ENCODE results near the gene CCDC86. TPM values are rescaled to one million over a fixed set of nuclear protein-coding genes. Genes with fewer than 3 reads are reported as not detected.
"Not testable (repeated sequence)": the region's sequence is repeated elsewhere in the genome, so short reads cannot be mapped to it uniquely, and the experiment has no call there.

The CCDC86 gene
- total and polyA plus RNA-seq, 7 experiments from 2014 or later, result 9.1 to 26.2 (median 12.4) TPM

GRCh38 chr11:60816590-60817157 is 25.2 kb upstream of the CCDC86 start:
- Mint-ChIP-seq H3K27me3 (no peaks in the 10 kb centered on the region), H3K36me3 (no peaks in the 10 kb centered on the region), H3K4me1 (peaks cover 0 to 2% (median 0%) of the 10 kb centered on the region in 7 donors), H3K9me3 (peaks cover 0 to 18% (median 12%) of the 10 kb centered on the region in 11 donors), H3K27ac (no peak overlapping the region), H3K4me3 (no peak overlapping the region)
- Histone ChIP-seq H3K9me3 (ENCODE audit: control insufficient read depth in 2 of 3, low read length in 3 of 3) (peaks cover 0 to 13% (median 3%) of the 10 kb centered on the region in 3 experiments), H3K27me3 (ENCODE audit: control insufficient read depth in 2 of 2, insufficient read depth in 2 of 2, low read length in 2 of 2) (no peaks in the 10 kb centered on the region), H3K27ac (ENCODE audit: low read depth, low read length) (no peak overlapping the region), H3K4me3 (ENCODE audit: low read length) (no peak overlapping the region), H3K36me3 (ENCODE audit: control insufficient read depth in 2 of 3, insufficient read depth in 3 of 3, low read length in 3 of 3) (no peaks in the 10 kb centered on the region), H3K4me1 (ENCODE audit: control insufficient read depth in 2 of 2, insufficient read depth in 2 of 2, low read length in 2 of 2) (no peaks in the 10 kb centered on the region)
- DNase-seq, result no peak
- no peak for ATAC-seq
- ChIA-PET POLR2A (no interaction called here), CTCF (no interaction called here)
- intact Hi-C loops (cut with micrococcal nuclease), result no loop called here

- no peaks in the 10 kb centered on the region for H3K27me3 ChIP-seq (ENCODE audit: control insufficient read depth in 2 of 2, insufficient read depth in 2 of 2, low read length in 2 of 2)
- POLR2A ChIA-PET, result no interaction called here
- Mint-ChIP-seq H3K4me3 (no peak overlapping the region), H3K4me1 (peaks cover 0 to 2% (median 0%) of the 10 kb centered on the region in 7 donors), H3K9me3 (peaks cover 0 to 18% (median 12%) of the 10 kb centered on the region in 11 donors), H3K27ac (no peak overlapping the region), H3K27me3 (peaks cover 0 to 4% (median 0%) of the 10 kb centered on the region in 5 donors), H3K36me3 (no peaks in the 10 kb centered on the region)
- no peak for DNase-seq
- peaks cover 0 to 13% (median 3%) of the 10 kb centered on the region in 3 experiments for H3K9me3 ChIP-seq (ENCODE audit: control insufficient read depth in 2 of 3, low read length in 3 of 3)
- no peak overlapping the region for H3K27ac ChIP-seq (ENCODE audit: low read depth, low read length)
- CTCF ChIA-PET, result no interaction called here
- intact Hi-C loops (cut with micrococcal nuclease), result no loop called here
- no peak for ATAC-seq
- H3K36me3 ChIP-seq (ENCODE audit: control insufficient read depth in 2 of 3, insufficient read depth in 3 of 3, low read length in 3 of 3), result no peaks in the 10 kb centered on the region
- no peaks in the 10 kb centered on the region for H3K4me1 ChIP-seq (ENCODE audit: control insufficient read depth in 2 of 2, insufficient read depth in 2 of 2, low read length in 2 of 2)
- H3K4me3 ChIP-seq (ENCODE audit: low read length), result no peak overlapping the region
These were observed 23.9 kb upstream of the CCDC86 start for GRCh38 chr11:60818057-60818456.

- Histone ChIP-seq H3K36me3 (ENCODE audit: control insufficient read depth in 2 of 3, insufficient read depth in 3 of 3, low read length in 3 of 3) (no peaks in the 10 kb centered on the region), H3K9me3 (ENCODE audit: control insufficient read depth in 2 of 3, low read length in 3 of 3) (peaks cover 0 to 5% (median 0%) of the 10 kb centered on the region in 3 experiments), H3K27ac (ENCODE audit: low read depth, low read length) (no peak overlapping the region), H3K27me3 (ENCODE audit: control insufficient read depth in 2 of 2, insufficient read depth in 2 of 2, low read length in 2 of 2) (no peaks in the 10 kb centered on the region), H3K4me1 (ENCODE audit: control insufficient read depth in 2 of 2, insufficient read depth in 2 of 2, low read length in 2 of 2) (no peaks in the 10 kb centered on the region), H3K4me3 (ENCODE audit: low read length) (no peak overlapping the region)
- Mint-ChIP-seq H3K27me3 (peaks cover 0 to 6% (median 0%) of the 10 kb centered on the region in 5 donors), H3K4me1 (no peaks in the 10 kb centered on the region), H3K36me3 (no peaks in the 10 kb centered on the region), H3K27ac (no peak overlapping the region), H3K9me3 (peaks cover 0 to 7% (median 4%) of the 10 kb centered on the region in 11 donors), H3K4me3 (no peak overlapping the region)
- POLR2A ChIA-PET, result no interaction called here
- intact Hi-C loops (cut with micrococcal nuclease), result no loop called here
- CTCF ChIA-PET, result no interaction called here
- DNase-seq (peak in 1 of 9 donors; percentile 7), ATAC-seq (no peak)
These were observed 19.9 kb upstream of the CCDC86 start for GRCh38 chr11:60821827-60822599.

- DNase-seq; CTCF ChIA-PET; intact Hi-C loops (cut with micrococcal nuclease); H3K27me3 Mint-ChIP-seq; H3K27ac ChIP-seq (ENCODE audit: low read depth, low read length); H3K9me3 Mint-ChIP-seq; H3K36me3 ChIP-seq (ENCODE audit: control insufficient read depth in 2 of 3, insufficient read depth in 3 of 3, low read length in 3 of 3); H3K4me1 ChIP-seq (ENCODE audit: control insufficient read depth in 2 of 2, insufficient read depth in 2 of 2, low read length in 2 of 2); H3K4me3 ChIP-seq (ENCODE audit: low read length); H3K36me3 Mint-ChIP-seq; H3K4me3 Mint-ChIP-seq; ATAC-seq; H3K9me3 ChIP-seq (ENCODE audit: control insufficient read depth in 2 of 3, low read length in 3 of 3); H3K4me1 Mint-ChIP-seq; H3K27ac Mint-ChIP-seq; H3K27me3 ChIP-seq (ENCODE audit: control insufficient read depth in 2 of 2, insufficient read depth in 2 of 2, low read length in 2 of 2): not testable (repeated sequence)
- POLR2A ChIA-PET, result interaction anchor here (0.5 kb wide), 1 partner anchor 22 kb away, joined by 3 read pairs; no protein-coding TSS in a partner anchor
These were observed 18.1 kb upstream of the CCDC86 start for GRCh38 chr11:60823745-60824306.

- no peak overlapping the region for H3K4me3 Mint-ChIP-seq
- no peaks in the 10 kb centered on the region for H3K9me3 ChIP-seq (ENCODE audit: control insufficient read depth in 2 of 3, low read length in 3 of 3)
- DNase-seq (no peak), ATAC-seq (no peak)
- no peaks in the 10 kb centered on the region for H3K36me3 ChIP-seq (ENCODE audit: control insufficient read depth in 2 of 3, insufficient read depth in 3 of 3, low read length in 3 of 3)
- POLR2A ChIA-PET, result no interaction called here
- no peaks in the 10 kb centered on the region for H3K4me1 Mint-ChIP-seq
- no peak overlapping the region for H3K27ac ChIP-seq (ENCODE audit: low read depth, low read length)
- H3K27me3 Mint-ChIP-seq, result peaks cover 0 to 6% (median 0%) of the 10 kb centered on the region in 5 donors
- no peaks in the 10 kb centered on the region for H3K36me3 Mint-ChIP-seq
- CTCF ChIA-PET, result no interaction called here
- H3K9me3 Mint-ChIP-seq, result no peaks in the 10 kb centered on the region
- no peak overlapping the region for H3K27ac Mint-ChIP-seq
- H3K27me3 ChIP-seq (ENCODE audit: control insufficient read depth in 2 of 2, insufficient read depth in 2 of 2, low read length in 2 of 2), result no peaks in the 10 kb centered on the region
- intact Hi-C loops (cut with micrococcal nuclease), result no loop called here
- no peak overlapping the region for H3K4me3 ChIP-seq (ENCODE audit: low read length)
- no peaks in the 10 kb centered on the region for H3K4me1 ChIP-seq (ENCODE audit: control insufficient read depth in 2 of 2, insufficient read depth in 2 of 2, low read length in 2 of 2)
These were observed 16.8 kb upstream of the CCDC86 start for GRCh38 chr11:60825118-60825517.

- H3K4me1 ChIP-seq (ENCODE audit: control insufficient read depth in 2 of 2, insufficient read depth in 2 of 2, low read length in 2 of 2), result no peaks in the 10 kb centered on the region
- Mint-ChIP-seq H3K27me3 (peaks cover 0 to 6% (median 0%) of the 10 kb centered on the region in 5 donors), H3K27ac (no peak overlapping the region), H3K36me3 (no peaks in the 10 kb centered on the region), H3K4me1 (peaks cover 0 to 3% (median 0%) of the 10 kb centered on the region in 7 donors), H3K9me3 (no peaks in the 10 kb centered on the region), H3K4me3 (no peak overlapping the region)
- ChIA-PET POLR2A (no interaction called here), CTCF (interaction anchor here (8.1 kb wide), 1 partner anchor 362 kb away, joined by 60 read pairs; no protein-coding TSS in a partner anchor)
- intact Hi-C loops (cut with micrococcal nuclease), result no loop called here
- DNase-seq (no peak), ATAC-seq (no peak)
- no peaks in the 10 kb centered on the region for H3K36me3 ChIP-seq (ENCODE audit: control insufficient read depth in 2 of 3, insufficient read depth in 3 of 3, low read length in 3 of 3)
- no peak overlapping the region for H3K4me3 ChIP-seq (ENCODE audit: low read length)
- H3K27me3 ChIP-seq (ENCODE audit: control insufficient read depth in 2 of 2, insufficient read depth in 2 of 2, low read length in 2 of 2), result no peaks in the 10 kb centered on the region
- H3K27ac ChIP-seq (ENCODE audit: low read depth, low read length), result no peak overlapping the region
- no peaks in the 10 kb centered on the region for H3K9me3 ChIP-seq (ENCODE audit: control insufficient read depth in 2 of 3, low read length in 3 of 3)
These were observed 16.1 kb upstream of the CCDC86 start for GRCh38 chr11:60825790-60826189.

Data from naive thymus-derived CD4-positive, alpha-beta T cell (primary cell).